ENCODE results near the gene BOLA2. TPM values are rescaled to one million over a fixed set of nuclear protein-coding genes. Genes with fewer than 3 reads are reported as not detected.
"Not testable (repeated sequence)": the region's sequence is repeated elsewhere in the genome, so short reads cannot be mapped to it uniquely, and the experiment has no call there.

The BOLA2 gene
- total RNA-seq = 20.8 and 22.0 TPM in 2 replicates

GRCh38 chr16:29454269-29454668 lies at the start of gene BOLA2, which contains the start of gene SLX1B:
Gene BOLA2, minus strand, starts transcription at chr16:29454351. Its CDS starts 98 bp downstream, at chr16:29454253.
Gene SLX1B, plus strand, starts transcription at chr16:29454533.
- H3K27me3 Mint-ChIP-seq (ENCODE audit: insufficient read depth); DNase-seq (ENCODE audit: low spot score); H3K4me1 Mint-ChIP-seq (ENCODE audit: low read depth); H3K9me3 Mint-ChIP-seq; H3K4me3 Mint-ChIP-seq; H3K27ac Mint-ChIP-seq; intact Hi-C loops (cut with micrococcal nuclease); H3K36me3 Mint-ChIP-seq (ENCODE audit: low read depth): not testable (repeated sequence)

GRCh38 chr16:29482276-29482675 lies 28.1 kb upstream of the BOLA2 start:
- intact Hi-C loops (cut with micrococcal nuclease); DNase-seq (ENCODE audit: low spot score); H3K27ac Mint-ChIP-seq; H3K9me3 Mint-ChIP-seq; H3K4me3 Mint-ChIP-seq; H3K27me3 Mint-ChIP-seq (ENCODE audit: insufficient read depth); H3K4me1 Mint-ChIP-seq (ENCODE audit: low read depth); H3K36me3 Mint-ChIP-seq (ENCODE audit: low read depth): not testable (repeated sequence)

- H3K27me3 Mint-ChIP-seq (ENCODE audit: insufficient read depth); H3K4me1 Mint-ChIP-seq (ENCODE audit: low read depth); H3K9me3 Mint-ChIP-seq; H3K4me3 Mint-ChIP-seq; intact Hi-C loops (cut with micrococcal nuclease); H3K27ac Mint-ChIP-seq; DNase-seq (ENCODE audit: low spot score); H3K36me3 Mint-ChIP-seq (ENCODE audit: low read depth): not testable (repeated sequence)
These were observed 17.9 kb upstream of the BOLA2 start for GRCh38 chr16:29472065-29472464.

- H3K4me1 Mint-ChIP-seq (ENCODE audit: low read depth); intact Hi-C loops (cut with micrococcal nuclease); H3K27ac Mint-ChIP-seq; H3K9me3 Mint-ChIP-seq; H3K4me3 Mint-ChIP-seq; H3K27me3 Mint-ChIP-seq (ENCODE audit: insufficient read depth); H3K36me3 Mint-ChIP-seq (ENCODE audit: low read depth): not testable (repeated sequence)
- DNase-seq (ENCODE audit: low spot score) = peak; percentile 17
These were observed 15.5 kb upstream of the BOLA2 start for GRCh38 chr16:29469660-29470059.

GRCh38 chr16:29467654-29468366 lies 13.7 kb upstream of the BOLA2 start:
- H3K9me3 Mint-ChIP-seq; H3K27ac Mint-ChIP-seq; H3K4me3 Mint-ChIP-seq; DNase-seq (ENCODE audit: low spot score); H3K36me3 Mint-ChIP-seq (ENCODE audit: low read depth); intact Hi-C loops (cut with micrococcal nuclease); H3K27me3 Mint-ChIP-seq (ENCODE audit: insufficient read depth); H3K4me1 Mint-ChIP-seq (ENCODE audit: low read depth): not testable (repeated sequence)

GRCh38 chr16:29466904-29467303 lies 12.8 kb upstream of the BOLA2 start:
- H3K4me3 Mint-ChIP-seq; H3K36me3 Mint-ChIP-seq (ENCODE audit: low read depth); H3K9me3 Mint-ChIP-seq; H3K4me1 Mint-ChIP-seq (ENCODE audit: low read depth); H3K27ac Mint-ChIP-seq; intact Hi-C loops (cut with micrococcal nuclease); H3K27me3 Mint-ChIP-seq (ENCODE audit: insufficient read depth); DNase-seq (ENCODE audit: low spot score): not testable (repeated sequence)

GRCh38 chr16:29465985-29466824 lies 12.1 kb upstream of the BOLA2 start:
- DNase-seq (ENCODE audit: low spot score); H3K27ac Mint-ChIP-seq; H3K4me3 Mint-ChIP-seq; H3K4me1 Mint-ChIP-seq (ENCODE audit: low read depth); H3K36me3 Mint-ChIP-seq (ENCODE audit: low read depth); intact Hi-C loops (cut with micrococcal nuclease); H3K9me3 Mint-ChIP-seq; H3K27me3 Mint-ChIP-seq (ENCODE audit: insufficient read depth): not testable (repeated sequence)

- H3K27me3 Mint-ChIP-seq (ENCODE audit: insufficient read depth); H3K9me3 Mint-ChIP-seq; H3K27ac Mint-ChIP-seq; DNase-seq (ENCODE audit: low spot score); intact Hi-C loops (cut with micrococcal nuclease); H3K36me3 Mint-ChIP-seq (ENCODE audit: low read depth); H3K4me1 Mint-ChIP-seq (ENCODE audit: low read depth); H3K4me3 Mint-ChIP-seq: not testable (repeated sequence)
These were observed 6.5 kb upstream of the BOLA2 start for GRCh38 chr16:29460647-29461030.

GRCh38 chr16:29459706-29460646 lies 5.8 kb upstream of the BOLA2 start, which contains the start of gene SULT1A4:
Gene SULT1A4, plus strand, starts transcription at chr16:29459913. Its CDS starts 1,473 bp downstream, at chr16:29461386.
- H3K9me3 Mint-ChIP-seq; H3K4me3 Mint-ChIP-seq; H3K27ac Mint-ChIP-seq; H3K36me3 Mint-ChIP-seq (ENCODE audit: low read depth); H3K4me1 Mint-ChIP-seq (ENCODE audit: low read depth); DNase-seq (ENCODE audit: low spot score); H3K27me3 Mint-ChIP-seq (ENCODE audit: insufficient read depth); intact Hi-C loops (cut with micrococcal nuclease): not testable (repeated sequence)

GRCh38 chr16:29457660-29458059 lies 3.5 kb upstream of the BOLA2 start:
- intact Hi-C loops (cut with micrococcal nuclease); H3K4me1 Mint-ChIP-seq (ENCODE audit: low read depth); DNase-seq (ENCODE audit: low spot score); H3K4me3 Mint-ChIP-seq; H3K36me3 Mint-ChIP-seq (ENCODE audit: low read depth); H3K9me3 Mint-ChIP-seq; H3K27ac Mint-ChIP-seq; H3K27me3 Mint-ChIP-seq (ENCODE audit: insufficient read depth): not testable (repeated sequence)

- H3K27me3 Mint-ChIP-seq (ENCODE audit: insufficient read depth); DNase-seq (ENCODE audit: low spot score); intact Hi-C loops (cut with micrococcal nuclease); H3K36me3 Mint-ChIP-seq (ENCODE audit: low read depth); H3K27ac Mint-ChIP-seq; H3K4me3 Mint-ChIP-seq; H3K9me3 Mint-ChIP-seq; H3K4me1 Mint-ChIP-seq (ENCODE audit: low read depth): not testable (repeated sequence)
These were observed 677 bp upstream of the BOLA2 start for GRCh38 chr16:29454828-29455227.

- H3K4me3 Mint-ChIP-seq; H3K27ac Mint-ChIP-seq; H3K36me3 Mint-ChIP-seq (ENCODE audit: low read depth); intact Hi-C loops (cut with micrococcal nuclease); H3K9me3 Mint-ChIP-seq; DNase-seq (ENCODE audit: low spot score); H3K27me3 Mint-ChIP-seq (ENCODE audit: insufficient read depth); H3K4me1 Mint-ChIP-seq (ENCODE audit: low read depth): not testable (repeated sequence)
These were observed 397 bp downstream of the BOLA2 start for GRCh38 chr16:29453754-29454153.
